ENCODE measurements around the gene RNF186.
"Not testable (repeated sequence)": the region's sequence is repeated elsewhere in the genome, so short reads cannot be mapped to it uniquely, and the experiment has no call there.

The RNF186 gene, protein sequence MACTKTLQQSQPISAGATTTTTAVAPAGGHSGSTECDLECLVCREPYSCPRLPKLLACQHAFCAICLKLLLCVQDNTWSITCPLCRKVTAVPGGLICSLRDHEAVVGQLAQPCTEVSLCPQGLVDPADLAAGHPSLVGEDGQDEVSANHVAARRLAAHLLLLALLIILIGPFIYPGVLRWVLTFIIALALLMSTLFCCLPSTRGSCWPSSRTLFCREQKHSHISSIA

DNA sequence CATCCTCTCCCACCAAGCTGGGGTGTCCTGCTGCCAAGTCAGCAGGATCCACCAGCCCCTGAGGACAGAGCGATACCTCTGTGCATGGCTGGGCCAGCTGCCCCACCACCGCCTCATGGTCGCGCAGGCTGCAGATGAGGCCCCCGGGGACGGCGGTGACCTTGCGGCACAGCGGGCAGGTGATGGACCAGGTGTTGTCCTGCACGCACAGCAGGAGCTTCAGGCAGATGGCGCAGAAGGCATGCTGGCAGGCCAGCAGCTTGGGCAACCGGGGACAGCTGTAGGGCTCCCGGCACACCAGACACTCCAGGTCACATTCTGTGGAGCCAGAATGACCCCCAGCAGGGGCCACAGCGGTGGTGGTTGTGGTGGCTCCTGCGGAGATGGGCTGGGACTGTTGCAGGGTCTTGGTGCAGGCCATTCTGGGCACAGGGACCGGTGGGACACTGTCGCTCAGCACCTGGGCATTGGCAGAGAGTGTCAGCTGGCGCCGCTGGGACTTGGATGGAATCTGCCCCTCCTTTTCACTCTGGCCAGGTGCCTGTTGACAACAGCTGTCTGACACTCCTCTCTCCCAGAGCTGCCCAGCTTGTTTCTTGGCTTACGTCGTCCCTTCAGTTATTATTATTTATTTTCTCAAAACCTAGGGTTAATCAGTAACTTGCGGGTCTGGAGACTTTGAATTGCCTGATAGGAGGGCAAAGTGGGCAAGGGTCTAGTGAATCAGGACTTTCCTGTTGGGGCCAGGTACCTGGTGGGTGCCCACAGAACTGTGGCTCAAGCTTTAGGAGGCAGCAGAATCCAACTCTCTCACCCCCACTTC lies at the start of gene RNF186:
Gene RNF186 (minus strand): TSS at position 603 of the 823 bp plus-strand sequence. CDS start 182 bp downstream, at position 421.
- DNase-seq, result no peak

DNA sequence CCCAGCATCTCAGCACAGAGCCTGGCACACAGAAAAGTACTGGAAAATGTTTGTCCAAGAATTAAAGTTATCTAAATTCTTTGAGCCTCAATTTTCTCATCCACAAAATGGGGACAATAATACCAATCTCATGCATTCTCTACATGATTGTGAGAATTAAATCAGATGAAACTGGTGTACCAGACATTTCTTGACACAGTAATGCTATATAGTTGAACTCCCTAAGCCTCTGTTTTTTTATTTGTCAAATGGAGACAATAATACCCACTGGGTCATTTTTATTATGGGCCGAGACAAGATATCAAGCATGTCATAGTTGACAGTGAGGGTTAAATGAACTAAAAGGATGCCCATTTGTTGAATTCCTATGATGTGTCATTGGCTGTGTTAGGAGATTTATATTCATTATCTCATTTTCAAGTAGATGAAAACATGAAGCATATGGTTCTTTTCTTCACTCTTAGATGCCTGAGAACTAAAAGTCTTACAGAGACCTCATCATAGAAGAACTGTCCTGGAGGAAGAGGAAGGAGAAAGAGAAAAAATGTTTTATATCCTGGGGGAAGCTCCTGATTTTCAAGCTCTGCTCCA lies 49.6 kb upstream of the RNF186 start:
- DNase-seq, result no peak

DNA sequence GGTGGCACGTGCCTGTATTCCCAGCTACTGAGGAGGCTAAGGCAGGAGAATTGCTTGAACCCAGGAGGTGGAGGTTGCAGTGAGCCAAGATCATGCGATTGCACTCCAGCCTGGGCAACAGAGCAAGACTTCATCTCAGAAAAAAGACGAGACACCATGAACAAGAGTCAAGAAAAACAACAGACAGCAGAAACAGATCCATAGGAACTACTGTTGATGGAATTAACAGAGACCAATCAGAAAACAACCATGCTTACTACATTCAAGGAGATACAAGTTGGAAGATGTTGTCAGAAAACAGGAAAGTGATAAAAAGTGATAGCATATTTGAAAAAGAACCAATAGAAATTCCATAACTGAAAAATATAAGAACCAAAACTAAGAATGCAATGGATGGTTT lies 47.9 kb upstream of the RNF186 start:
- DNase-seq, result no peak

DNA sequence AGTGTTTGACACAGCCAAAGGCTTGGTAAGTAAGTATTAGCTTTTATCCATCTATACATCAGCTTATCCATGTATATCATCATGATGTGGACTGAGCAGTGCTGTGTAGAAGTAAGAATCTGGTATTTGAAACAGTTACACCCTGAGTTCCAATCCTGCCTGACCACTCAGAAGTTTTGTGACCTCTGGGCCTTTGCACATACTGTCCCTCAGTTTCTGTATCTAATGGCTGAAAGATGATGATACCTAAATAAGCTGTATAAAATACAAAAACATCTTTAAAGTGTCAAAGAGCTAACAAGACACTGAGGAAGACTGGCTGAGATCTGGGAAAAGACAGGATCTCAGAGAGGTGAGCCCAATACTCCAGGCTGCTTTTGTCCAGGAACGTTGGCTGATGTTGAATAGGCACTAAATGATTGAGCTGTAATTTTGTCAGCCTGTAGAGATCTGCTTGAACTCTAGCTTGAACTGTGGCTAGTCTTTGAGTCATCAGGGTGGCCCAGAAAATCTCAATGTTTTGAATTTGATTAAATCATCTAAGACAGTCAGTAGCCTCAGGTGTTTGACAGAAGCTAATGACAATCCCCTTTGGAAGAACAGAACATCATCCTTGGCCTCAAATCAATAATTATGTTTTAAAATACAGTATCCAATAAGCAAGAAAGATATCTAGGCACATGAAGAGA lies 46.9 kb upstream of the RNF186 start:
- no peak for DNase-seq

DNA sequence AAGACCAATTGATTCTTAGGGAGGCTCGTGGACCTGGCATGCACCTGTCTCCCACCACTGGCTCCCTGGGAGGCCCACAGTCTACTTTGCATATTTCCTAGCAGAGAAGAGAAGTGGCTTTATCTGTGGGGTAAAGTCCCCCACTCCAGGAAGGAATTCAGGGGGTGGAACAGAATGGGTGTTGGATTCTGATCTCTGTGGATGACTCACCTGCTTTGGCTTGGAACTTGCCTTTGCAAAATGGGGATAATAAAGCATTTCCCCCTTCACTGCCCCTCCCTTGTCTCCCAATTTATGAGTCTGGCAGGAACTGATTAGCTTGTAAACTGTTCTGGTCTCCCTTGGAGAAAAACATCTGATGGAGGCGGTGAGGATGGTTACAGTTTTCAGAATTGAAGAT lies 46.0 kb upstream of the RNF186 start:
- DNase-seq, result no peak

DNA sequence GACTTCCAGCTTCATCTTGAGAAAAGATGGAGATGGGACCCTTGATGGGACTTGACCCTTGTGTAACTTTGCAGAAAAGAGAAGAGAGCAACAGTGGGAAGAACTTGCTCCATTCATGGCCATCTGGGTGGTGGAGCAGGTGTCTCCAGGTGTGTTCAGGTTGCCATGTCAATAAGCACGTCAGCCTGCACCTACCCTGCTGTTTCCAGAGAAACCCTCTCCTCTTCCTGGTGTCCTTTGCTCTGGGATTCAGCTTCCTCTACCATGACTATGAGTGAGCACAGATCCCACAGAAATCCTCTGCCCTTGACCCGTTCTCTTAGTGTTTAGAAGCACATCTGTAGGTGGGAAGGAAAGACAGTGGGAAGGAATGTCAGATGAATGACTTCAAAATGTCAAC lies 45.3 kb upstream of the RNF186 start:
- no peak for DNase-seq

DNA sequence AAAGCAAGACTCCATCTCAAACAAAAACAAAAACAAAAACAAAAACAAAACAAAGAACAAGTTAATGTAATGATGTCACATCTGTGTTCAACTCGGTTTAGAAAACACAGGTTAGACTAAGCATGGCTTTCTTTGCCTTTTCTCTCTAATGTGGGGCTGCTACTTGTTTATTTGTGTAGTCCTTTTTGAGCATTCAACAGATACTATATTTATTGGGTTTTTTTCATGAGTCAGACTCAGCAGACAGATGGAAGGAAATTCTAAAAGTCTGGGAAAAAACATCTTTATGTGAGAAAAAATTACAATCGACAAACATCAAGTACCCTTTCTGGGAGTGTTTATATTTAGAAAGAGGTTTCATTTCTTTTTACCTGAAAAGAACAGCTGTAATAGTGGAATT lies 44.8 kb upstream of the RNF186 start:
- no peak for DNase-seq

DNA sequence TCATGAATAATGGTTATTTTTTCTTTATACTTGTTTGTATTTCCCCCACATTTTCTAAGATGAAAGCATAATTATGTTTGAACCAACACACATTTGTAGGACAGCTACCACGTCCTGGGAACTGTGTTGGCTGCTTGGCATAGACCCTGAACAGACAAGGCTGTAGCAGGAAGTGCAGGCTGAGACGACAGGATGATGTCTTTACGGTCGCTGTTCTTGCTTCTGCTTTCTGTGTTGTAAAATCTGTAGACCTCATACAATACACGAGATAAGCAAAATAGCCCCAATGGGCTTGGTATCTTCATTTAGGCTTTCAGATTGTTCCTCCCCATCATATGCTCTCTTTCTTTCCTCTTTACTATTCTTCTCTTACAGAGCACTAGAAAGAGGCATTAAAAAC lies 43.8 kb upstream of the RNF186 start:
- DNase-seq, result no peak

DNA sequence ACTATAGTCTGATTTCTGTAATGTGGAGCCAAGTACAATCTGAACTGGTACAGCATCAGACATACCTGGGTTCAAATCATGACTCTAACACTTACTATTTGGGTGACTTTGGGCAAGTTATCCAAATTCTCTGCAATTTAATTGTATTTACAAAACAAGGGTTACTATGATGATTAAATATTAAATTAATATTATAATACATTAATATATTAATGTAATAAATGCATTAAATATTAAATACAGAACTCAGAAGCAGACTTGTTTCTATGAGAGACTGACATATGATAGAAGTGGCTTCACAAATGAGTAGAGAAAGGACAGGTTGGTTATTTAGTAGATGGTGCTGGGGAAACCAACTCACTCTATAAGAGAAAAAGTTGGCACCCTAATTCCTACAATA lies 39.8 kb upstream of the RNF186 start:
- no peak for DNase-seq

DNA sequence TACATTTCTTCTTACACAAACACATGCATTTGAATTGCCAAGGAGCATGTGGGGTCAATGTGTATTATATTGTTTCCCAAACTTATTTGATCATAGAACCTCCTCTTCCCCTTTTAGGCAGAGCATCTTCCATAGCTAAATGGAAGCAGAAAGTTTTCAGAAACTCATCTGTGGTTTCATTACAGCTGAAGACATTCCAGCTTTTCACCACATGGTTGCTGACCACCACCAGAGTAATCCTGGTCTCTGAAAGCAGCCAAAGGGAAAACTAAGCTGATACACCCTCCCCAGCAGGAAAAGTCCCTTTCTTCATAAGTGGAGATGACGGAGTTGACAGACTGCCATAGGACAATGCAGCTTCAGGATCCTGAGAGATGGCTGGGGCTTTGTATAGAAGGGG lies 37.0 kb upstream of the RNF186 start:
- DNase-seq, result no peak

DNA sequence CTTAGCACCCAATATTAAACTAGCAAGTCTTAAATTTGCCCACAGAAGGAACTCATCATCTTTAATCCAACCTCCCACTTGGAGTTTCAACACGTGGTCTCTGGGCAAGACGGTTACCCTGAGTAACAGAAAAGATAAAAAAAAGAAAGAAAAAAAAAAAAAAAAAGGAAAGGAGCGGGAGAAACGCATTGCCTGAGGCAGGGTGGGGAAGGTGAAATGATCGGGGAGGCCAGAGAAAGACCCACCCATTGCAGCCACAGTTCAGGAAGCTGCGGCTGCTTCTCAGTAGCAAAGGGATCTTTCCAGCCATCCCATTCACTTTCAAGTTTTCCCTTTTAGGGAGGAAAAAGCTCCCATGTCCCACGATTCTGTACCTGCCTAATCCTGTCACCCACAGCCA lies 35.1 kb upstream of the RNF186 start:
- DNase-seq, result no peak

DNA sequence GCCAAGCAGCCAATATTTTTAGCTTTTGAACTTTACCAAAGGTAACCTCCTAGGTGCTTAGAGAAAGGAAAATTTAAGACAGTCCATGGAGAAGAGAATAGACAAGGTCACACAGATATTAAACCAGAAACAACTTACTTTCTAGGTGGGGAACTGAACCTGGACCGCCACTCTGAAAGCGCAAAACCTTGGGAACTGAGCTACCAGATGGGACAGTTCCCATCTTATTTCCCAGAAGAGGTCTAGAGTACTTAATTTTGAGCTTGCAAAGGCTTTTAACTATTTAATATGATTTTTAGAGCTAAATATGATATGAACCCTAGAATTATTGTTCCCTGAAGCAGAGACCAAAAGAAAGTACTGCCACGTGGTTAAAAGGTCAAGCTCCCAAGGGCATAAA lies 34.2 kb upstream of the RNF186 start:
- not testable (repeated sequence) for DNase-seq

DNA sequence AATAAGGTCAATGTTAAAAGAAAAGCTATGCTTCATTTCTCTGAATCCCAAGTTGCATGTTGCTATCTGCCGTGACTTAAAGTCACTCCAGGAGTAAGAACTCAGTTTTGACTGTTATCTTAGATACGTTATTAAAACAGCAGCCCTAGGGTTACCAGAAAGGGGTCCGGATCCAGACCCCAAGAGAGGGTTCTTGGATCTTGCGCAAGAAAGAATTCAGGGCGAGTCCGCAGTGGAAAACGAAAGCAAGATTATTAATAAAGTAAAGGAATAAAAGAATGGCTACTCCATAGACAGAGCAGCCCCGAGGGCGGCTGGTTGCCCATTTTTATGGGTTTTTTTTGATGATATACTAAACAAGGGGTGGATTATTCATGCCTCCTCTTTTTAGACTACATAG lies 32.3 kb upstream of the RNF186 start:
- DNase-seq, result not testable (repeated sequence)

DNA sequence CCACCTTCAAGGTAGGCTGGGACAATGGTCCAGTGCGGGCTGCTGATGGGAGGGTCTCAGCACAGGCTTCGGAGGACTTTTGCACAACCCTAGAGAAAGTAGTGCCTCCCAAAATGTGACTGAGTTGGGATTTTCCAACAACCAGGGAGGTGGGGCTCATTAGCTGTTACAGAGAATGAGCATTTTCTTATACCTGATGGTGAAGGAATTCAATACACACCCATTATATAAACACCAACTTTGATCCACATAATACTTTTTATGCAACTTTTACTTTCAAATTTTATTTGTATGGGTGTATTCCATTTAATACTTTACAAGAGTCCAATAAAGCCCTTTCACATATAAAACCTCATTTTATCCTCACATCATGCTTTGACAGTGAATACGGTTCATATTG lies 31.3 kb upstream of the RNF186 start:
- no peak for DNase-seq

DNA sequence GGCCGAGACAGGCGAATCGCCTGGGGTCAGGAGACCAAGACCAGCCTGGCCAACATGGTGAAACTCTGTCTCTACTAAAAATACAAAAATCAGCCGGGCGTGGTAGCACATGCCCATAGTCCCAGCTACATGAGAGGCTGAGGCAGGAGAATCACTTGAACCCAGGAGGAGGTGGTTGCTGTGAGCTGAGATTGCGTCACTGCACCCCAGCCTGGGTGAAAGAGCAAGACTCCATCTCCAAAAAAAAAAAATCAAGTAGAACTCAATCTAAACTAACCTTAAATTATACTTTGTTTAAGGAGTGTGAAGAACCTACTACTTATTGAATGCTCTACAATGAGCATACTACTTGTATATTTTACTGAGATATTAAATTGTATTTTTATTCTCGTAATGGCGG lies 30.5 kb upstream of the RNF186 start:
- DNase-seq, result no peak

DNA sequence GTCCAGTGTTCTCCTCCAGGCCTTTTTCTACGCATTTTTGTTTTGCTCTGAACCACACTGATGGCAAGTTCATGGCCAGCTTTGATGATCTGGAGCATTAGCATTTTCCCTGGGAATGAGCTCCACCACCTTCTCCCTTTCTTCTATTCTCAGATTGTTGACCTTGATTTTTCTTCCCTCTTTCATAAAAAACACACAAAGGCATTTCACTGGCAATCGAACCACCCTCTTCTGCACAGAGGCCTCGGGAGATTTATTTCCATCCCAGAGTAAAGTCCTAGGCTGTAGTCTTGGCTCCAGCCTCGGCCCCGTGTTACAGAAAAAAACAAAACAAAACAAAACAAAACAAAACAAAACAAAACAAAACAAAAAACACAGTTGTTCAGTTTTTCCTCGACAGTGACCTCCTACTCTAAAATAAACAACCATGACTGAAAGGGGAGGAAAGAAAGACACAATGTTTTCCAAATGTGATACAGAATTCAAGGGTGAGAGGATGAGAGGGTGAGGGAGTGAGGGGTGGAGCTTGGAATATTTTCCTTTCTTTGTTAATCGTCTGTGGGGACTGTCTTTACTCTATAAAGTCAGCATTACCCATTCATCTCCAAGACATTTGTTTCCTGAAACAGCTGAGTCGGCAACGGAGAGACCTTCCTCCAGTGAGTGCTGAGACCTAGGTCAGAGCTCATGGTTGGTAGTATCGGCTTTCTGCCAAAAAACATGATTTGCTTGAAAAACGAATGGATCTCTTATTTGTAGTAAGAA lies 29.8 kb upstream of the RNF186 start:
- no peak for DNase-seq

DNA sequence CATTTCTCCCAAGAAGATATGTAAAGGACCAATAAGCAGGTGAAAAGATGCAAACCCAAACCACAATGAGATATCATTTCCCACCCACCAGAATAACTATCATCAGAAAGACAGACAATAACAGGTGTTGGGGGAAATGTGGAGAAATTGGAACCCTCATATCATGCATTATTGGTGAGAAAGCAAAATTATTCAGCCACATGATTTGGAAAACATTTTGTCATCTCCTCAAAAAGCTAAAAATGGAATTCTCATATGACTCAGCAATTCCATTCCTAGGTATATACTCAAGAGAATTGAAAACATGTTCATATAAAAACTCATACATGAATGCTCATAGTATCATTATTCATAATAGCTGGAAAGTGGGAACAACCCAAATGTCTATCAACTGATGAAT lies 25.1 kb upstream of the RNF186 start:
- DNase-seq, result no peak

DNA sequence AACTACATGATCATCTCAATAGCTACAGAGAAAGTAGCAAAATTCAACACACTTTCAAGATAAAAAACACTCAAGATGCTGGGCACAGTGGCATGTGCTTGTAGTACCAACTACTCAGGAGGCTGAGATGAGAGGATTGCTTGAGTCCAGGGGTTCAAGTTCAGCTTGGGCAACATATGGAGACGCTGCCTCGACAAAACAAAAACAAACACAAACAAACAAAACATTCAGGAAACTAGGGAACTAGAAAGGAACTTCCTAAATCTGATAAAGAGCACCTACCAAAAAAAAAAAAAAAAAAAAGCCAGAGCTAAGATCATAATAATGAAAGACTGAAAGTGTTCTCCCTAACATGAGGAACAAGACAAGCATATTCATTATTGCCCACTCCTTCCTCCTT lies 22.8 kb upstream of the RNF186 start:
- no peak for DNase-seq

DNA sequence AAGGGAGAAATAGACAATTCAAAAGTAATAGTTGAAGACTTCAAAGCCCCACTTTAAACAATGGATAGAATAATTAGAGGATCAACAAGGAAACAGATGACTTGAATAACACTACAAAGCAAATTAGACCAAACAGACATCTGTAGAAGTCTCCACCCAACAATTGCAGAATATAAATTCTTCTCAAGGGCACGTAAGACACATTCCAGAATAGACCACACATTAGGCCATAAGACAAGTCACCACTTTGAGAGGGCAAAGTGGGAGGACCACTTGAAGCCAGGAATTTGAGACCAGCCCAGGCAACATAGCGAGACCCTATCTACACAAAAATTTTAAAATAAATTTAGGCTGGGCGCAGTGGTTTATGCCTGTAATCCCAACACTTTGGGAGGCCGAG lies 20.5 kb upstream of the RNF186 start:
- DNase-seq, result no peak

DNA sequence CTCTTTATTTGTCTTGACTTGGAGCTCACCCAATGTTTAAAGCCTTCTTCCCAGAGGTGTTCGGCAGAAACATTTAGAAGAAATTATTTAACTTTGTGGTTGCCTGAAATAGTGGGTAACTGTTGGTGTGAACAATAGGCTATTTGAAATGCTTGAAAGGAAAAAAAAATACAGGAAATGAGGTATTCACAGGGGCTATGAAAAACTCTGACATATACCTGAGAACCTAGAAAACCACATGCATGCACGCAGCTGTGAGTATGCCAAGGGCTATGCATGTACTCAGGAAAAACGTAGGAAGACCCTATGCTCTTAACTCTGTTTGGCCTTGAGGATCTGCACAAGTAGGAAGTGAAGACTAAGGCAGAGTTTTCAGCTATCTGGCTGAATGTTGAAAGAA lies 16.4 kb upstream of the RNF186 start:
- no peak for DNase-seq

DNA sequence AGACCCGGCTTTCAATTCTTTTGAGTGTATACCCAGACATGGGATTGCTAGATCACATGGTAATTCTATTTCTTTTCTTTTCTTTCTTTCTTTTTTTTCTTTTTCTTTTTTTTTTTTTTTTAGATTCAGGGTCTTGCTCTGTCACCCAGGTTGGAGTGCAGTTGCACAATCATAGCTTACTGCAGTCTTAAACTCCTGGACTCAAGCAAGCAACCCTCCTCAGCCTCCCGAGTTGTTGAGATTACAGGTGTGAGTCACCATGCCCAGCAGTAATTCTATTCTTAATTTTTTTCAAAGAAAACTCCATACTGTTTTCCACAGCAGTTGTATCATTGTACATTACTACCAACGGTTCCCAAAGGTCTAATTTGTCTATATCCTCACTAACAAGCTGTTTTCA lies 13.5 kb upstream of the RNF186 start:
- no peak for DNase-seq

DNA sequence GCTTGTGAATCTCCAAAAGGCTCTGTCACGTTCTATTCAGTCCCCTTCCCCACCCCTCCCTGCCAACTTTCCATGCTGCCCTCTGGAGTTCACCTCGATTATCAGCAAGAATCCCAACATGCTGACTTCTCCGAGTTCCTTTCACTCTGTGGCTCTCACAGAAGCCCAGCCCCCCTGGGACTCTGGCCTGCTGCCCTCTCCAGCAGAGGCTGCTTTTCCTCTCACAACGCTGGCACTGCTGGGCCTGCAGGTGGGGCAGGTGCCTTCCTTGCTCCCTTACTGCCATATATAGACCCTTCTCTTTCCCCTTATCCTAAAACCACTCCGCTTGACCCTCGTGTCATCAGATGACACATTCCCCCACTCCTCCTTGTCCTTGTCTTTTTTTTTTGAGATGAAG lies 10.2 kb upstream of the RNF186 start:
- DNase-seq, result no peak

DNA sequence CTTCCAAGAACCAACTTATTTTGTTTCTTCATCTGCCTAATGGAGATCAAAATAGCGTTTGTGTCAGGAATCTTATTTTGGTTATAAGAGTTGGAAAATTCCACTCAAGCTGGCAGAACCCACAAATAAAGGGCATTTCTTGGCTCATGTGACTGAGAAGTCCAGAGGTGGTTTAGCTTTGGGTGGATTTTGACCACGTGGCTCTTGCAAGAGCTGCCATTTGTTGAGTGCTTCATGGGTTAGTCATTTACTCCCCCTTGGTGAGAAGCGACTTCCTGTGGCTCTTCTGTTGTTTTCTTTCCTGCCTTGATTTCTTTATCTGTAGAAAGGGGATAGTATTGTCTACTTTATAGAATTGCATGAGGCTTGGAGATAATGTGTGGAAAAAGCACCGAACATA lies 9.5 kb upstream of the RNF186 start:
- DNase-seq, result no peak
